NCI-H1048 (cell line): ENCODE data around the gene NEK10.
A peak's percentile ranks its signal among the peaks of the same experiment; 100 is the strongest.
"Not testable (repeated sequence)": the region's sequence is repeated elsewhere in the genome, so short reads cannot be mapped to it uniquely, and the experiment has no call there.

Experiments
- DNase-seq: peaks from one replicate; lab custom pipeline; 2025; lab: John Stamatoyannopoulos, UW

NEK10 gene

DNA sequence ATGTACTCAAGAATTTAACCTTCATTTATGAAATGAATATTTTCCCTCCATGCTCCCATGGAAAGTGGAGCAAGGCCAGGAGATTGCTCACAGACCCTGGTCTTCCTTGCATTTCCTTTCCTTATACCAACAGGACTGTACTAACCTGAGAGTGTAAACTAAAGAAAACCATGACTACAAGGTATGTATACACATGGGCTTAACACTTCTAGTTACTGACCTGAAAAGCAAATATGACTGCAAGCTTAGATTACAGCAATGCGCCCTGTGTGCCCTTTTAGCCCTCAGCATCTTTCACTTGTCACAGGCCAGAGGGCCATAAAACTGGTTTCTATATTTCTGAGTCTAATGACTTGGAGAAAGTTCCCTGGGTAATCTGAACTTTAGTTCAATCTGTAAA is 52.1 kb downstream of the NEK10 start:
- DNase-seq = no peak

DNA sequence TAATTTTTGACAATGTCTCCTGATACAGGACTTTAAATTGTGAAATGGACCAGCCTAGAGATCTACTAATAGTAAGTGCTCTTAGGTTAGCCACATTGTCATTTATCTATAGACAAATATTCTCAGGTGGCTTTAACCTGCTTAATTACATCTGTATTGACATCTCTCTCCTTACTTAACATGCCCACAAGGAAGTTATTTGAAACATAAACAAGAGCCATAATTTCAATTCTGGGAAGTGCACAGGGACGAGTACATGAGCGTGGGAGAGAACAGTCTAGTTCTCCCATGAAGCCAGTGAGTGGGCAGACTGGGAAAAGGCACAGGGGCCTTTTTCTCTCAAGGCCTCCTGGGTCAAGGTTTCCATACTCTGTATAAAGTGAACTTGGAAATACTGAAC is 54.2 kb downstream of the NEK10 start:
- DNase-seq = no peak

DNA sequence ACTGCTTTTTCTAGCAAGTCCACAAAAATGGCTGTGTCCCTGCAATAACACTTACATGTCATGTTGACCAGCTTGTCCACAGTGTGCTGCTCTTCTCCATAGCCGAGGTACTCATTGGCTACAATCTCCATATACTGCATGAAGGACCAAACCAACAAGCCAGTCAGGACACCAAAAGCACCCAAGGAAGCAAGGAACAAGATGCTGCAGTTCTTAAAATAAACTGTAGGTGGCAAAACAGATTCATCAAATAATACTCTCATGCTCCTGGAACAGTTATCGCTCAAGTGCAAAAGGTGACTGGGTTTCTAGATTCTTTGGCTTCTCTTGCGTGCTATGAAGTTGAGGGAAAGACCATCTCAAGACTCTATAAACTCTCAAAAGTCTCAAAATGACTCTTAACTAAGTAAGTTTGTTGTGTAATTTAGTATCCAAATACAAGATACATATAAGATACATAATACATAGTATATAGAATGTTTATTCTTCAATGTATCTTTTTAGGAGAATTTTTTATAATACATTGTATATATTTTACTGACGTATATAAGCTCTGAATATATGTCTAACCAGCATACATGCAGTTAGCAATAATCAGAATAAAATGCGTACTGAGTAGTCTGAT is 57.0 kb downstream of the NEK10 start:
- peak; percentile 3 for DNase-seq

DNA sequence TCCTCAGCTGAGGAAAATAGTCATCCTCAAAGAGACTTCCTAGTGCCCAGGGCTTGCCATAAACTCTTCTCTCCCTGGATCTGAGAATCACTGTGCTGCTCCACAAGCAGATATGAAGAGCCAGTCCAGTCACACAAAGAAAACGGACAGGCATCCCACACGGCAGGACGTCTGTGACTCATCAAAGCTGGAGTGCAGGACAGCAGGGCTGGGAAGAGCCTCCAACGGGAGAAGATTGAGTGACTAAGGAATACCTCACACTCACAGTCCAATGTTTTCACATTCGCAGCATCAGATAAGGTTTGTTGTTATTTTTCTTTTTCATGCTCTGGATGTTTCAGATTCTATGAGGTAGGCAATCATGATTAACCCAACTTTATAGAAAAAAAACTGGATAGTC is 57.8 kb downstream of the NEK10 start:
- DNase-seq = no peak

DNA sequence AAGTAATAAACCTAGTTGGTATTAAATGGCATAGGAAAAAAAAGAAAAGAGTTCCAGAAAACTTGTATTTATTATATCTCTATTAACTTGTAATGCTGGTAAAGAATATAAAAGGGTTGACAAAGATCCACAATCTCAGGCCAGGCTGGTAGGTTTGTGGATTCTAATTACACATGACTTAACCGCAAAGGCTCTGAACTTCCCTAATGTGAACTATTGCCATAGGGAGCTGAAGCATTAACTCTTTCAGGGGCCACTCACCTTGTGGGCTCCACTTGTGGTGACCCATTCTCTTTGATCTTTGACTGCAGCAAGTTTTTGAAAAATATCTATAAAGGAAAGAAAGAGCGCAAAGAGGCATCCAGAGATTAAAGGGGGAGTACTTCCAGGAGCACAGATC is 58.5 kb downstream of the NEK10 start:
- no peak for DNase-seq

DNA sequence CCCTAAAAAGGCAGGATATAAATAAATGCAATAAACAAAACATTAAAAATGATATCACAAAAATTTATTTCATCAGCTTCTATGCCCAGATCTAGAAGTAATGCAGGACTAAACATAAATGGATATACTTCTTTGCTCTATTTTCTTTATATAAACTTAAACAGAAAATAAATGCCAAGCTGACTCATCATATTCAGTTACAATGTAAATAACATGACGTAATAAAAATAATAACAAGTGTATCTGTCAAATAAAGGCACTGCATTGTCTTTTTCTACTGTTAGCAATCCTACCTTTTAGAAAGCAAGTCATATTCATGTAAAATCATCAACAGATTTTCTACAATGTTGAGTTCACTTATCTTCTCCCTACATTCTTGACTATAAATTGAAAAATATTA is 61.6 kb downstream of the NEK10 start:
- no peak for DNase-seq

DNA sequence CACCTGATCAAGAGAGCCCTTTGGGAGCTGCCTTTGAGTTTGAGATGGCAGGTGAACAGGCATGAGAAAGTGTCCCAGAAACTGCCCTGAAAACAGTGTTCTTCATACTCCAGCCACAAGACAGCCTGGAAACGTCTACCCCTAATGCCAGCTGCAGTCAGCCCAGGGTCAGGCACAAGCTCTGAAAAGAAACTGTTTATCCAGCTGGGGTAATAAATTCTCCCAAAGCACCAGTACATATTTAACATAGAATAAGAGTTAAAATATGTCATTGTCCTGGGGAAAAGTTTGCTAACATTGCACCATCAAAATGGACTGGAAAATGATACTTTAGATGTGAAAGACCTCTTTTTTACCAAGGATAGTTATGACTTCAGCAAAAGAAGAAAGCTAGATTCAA is 66.3 kb downstream of the NEK10 start:
- DNase-seq = no peak

DNA sequence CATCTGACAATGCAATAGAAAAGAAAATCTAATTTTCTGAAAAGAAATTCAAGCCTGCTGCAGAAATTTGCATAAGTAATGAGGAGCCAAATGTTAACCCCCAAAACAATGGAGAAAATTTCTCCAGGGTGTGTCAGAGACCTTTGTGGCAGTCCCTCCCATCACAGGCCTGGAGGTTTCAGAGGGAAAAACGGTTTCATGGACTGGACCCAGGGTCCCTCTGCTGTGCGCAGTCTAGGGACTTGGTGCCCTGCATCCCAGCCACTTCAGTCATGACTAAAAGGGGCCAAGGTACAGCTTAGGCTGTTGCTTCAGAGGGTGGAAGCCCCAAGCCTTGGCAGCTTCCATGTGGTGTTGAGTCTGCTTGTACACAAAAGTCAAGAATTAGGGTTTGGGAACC is 70.2 kb downstream of the NEK10 start:
- DNase-seq = not testable (repeated sequence)

DNA sequence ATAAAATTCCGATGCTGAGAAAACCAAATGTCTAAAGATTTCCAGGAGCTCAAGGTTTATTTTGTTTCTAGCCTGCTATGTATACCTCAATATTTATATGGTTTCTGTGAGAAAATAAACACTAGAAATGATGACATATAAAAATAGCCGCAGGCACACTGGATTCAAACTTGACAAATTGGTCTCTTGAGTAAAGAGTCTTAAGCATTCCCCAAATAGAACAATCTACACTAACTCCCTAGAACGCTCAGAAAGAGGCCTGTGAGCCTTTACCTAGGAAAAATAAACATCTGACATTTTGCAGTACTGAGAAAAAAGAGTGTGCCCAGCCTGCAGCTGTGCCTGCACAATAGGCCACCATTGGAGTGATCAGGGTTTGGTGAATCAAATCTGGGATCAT is 75.2 kb downstream of the NEK10 start:
- DNase-seq = no peak

DNA sequence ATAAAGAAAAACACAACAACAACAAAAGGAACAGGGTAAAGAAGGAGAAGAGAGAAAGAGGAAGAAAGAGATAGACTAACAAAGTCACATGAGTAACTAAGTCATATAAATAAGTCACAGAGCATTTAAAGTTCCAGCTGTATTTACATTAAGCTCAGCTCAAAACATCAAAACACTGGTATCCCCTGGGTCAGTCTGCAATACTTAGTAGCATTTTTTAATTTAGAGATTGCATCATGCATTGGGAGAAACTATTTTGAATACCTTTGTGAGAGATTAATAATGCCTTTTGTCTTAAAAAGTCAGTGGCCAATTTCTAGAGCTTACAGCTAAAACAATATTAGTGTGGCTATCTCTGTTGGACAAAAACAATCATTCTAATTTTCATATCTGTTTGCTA is 78.4 kb downstream of the NEK10 start:
- DNase-seq = no peak

DNA sequence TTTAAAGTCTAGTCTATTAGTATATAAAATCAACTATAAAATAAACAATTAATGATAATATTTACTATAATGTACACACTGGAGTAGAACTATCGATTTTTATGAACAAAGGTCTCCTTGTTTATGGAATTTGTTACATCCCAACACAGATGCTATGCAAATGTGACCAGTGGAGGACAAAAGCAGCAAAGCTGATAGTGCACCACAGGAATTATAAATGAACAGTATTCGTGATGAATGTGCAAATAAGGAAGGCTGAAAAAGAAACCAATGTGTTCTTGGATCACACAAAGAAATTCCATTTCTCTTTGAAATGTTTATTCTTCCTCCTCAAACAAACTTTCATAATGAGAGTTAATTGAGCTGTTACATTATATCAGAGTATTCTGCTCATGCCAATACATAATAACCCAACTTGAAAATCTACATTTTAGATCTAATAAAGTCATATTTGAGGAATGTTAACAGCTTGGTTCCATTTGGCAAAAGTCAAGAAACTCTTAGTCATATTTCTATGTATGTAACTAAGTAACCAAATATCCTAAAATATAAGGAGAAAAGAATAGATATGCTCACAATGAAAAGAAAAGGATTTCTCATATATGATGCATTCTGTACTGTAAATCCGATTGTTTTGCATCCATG is 79.3 kb downstream of the NEK10 start:
- peak; percentile 51 for DNase-seq

DNA sequence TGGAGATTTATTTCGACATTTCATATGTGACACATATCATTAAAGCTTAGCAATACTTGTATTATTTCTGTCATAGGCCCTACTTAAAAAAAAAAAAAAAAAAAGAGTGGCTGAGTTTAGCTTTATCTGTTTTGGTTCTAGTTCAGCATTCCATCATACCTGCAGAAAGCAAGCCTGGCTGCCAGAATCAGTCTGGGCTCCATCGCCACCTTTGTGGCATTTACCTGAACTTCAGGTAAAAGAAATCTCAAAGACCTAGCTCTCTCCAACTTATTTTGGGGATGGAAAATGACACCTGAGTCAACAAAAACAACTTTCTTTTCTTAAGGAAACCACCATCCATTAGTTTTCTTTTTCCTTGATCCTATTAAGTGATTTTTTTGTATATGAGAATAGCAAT is 82.1 kb downstream of the NEK10 start:
- DNase-seq = no peak

DNA sequence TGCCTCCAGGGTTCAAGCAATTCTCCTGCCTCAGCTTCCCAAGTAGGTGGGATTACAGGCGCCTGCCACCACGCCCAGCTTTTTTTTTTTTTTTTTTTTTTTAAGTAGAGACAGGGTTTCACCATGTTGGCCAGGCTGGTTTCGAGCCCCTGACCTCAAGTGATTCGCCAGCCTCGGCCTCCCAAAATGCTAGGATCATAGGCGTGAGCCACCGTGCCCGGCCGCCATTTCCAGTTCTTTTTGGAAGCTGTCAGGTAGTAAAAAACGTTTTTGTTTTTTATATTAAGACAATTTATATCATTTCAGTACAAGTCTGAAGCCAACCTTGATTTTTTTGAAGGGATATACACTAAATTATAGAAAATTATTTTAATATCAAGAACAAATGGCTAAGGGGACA is 82.7 kb downstream of the NEK10 start:
- not testable (repeated sequence) for DNase-seq

DNA sequence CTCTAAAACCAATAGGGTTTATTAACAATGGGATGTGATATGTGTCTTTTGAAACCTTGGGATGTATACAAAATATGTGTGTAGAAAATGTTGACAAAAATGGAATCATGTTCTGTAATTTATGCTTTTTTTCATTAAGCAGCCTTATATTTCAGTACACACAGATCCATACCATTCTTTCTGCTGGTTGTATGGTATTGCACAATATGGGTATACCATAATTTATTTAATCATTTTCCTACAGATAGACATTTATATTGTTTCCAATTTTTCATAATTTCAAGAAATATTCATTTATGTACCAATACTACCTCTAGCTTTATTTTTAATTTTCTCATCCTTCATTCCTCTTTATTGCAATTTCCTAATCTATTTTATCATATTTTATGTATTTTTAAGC is 83.5 kb downstream of the NEK10 start:
- no peak for DNase-seq

DNA sequence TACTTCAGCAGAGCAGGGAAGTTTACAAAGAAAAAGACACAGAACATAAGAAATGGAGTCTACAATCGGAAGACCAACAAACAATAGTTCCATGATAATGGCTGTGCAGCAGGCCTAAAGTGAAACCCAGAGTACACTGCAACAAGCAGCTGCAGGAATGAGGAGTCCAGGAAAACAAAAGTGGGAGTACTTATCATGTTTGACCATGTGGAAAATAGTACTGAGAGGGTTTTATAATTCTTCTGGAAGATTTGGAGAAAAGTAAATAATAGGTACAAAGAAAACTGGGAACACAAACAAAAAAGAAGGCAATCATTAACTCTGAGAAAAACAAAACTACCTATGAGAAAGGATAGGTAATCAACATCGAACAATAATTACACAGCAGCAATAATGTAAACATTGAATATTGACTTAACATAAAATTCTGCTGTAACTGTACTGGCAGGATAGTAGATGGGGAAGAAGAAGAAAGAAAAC is 87.5 kb downstream of the NEK10 start:
- DNase-seq = no peak

DNA sequence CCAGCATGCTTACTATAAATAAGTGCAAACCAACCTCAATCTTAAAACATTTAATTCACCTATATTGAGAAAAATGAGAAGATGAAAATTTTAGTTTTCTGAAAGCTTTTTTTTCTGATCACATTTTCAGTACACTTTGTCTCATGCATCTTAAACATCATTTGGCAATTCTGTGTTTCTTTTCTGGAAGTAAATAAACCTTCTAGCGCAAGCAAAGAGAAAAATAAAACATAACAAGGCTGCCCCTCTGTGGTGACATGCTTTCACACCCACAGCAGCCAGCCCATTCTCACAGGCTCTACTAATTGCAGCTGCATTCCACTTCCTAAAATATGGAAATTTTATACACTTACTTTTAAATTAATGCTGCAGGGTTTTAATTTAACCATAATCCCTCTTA is 90.1 kb downstream of the NEK10 start:
- DNase-seq = no peak

DNA sequence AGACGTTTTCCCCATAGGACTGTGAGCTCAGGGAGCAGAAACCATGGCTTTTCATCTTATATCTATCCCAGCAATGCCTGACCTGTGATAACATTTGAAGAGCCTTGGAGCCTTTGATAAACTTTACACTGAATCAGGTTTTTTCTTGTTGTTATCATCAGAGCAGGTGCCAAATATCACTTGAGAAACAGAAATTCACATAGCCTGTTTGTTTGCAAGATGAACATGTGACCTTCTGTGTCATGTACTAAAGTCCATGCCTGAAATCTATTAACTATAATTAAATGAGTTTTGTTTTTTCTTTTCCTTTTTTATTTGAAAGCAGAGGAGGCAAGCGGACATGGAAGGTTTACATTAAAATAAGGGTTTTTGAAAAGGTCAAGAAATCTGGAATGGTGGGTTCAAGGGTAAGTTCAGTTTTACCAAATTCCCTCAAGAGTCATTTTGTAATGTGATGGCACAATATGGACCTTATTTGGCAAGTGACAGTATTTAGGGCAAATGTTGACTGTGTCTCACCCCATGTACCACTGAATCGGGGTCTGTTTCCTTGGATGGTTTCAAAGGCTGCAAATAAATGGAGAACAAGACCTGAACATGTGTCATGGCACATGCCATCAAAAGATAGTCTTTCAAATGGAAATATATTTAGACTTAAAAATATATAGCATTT is 90.7 kb downstream of the NEK10 start:
- DNase-seq = no peak

DNA sequence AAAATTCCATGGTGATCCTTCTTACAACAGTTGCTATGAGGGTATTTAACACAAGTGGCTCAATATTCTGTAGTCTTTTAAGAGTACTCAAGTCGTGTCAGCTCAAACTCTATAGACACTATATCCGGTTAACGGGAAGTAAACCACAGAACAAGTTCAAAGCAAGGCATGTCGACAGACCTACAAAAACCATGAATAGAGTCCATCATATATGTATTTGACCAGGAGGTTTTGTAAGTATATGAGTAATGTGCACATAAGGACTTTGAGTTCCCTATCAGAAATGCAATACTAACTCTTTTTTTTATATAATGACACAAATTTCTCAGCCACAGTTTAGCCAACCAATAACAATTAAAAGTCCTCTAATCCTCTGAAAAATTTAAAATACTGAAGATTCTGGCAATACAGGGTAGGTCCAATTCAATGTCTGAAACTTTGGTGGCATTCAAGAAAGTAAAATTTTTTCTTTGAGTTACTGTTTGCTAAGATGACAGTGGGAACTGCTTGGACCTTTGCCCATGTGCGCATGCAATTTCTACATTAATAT is 93.7 kb downstream of the NEK10 start:
- DNase-seq = no peak

DNA sequence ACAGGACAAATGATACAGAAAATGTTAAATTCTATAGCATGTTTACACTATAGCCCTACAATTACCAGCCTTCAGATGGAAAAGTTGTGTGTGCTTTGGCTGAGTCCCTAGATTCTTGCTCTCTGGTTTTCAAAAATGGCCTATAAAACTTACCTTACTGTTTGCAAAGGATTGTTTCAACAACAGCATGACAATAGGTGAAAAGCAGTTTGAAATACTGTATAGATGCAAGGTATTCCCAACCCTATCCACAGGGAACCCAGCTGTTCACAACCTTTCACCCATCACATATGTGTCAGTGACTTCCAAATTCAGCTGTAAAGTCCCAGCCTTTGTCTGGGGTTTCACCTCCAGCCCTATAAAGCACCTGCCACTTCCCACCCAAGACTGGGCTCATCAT is 97.3 kb downstream of the NEK10 start:
- no peak for DNase-seq

DNA sequence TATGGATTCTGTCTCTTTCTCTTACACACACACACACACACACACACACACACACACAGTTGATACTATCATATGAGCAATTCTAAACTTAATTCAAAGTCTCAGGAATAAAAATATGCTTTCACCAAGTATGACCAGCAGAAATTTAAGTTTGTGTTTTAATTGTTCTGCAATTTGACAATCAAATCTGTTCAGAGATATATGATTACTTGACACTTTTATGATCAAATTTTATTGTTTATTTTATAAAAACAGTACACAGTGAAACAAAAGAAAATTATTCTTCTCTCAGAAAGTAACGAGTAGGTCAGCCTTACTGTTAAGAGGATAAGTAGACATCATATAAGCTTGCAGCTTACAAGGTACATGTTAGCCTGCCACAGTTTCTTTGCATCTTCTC is 114.3 kb downstream of the NEK10 start:
- no peak for DNase-seq

DNA sequence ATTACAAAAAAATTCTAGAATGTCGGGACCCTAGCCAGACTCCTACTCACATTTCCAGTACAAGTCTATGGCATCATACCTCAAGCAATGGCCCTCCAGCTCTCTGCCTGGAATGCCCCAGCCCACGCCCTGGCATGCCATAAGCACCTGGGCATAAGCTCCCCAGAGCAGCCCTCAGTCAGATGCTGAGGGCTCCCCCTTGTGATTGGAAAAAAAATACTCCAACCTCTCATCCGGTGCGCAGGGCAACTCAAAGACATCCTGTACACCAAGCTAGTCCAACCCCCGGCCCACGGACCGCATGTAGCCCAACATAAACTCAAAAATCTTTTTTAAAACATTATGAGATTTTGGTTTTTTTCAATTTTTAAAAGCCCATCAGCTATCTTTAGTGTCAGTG is 115.4 kb downstream of the NEK10 start:
- peak; percentile 34 for DNase-seq

DNA sequence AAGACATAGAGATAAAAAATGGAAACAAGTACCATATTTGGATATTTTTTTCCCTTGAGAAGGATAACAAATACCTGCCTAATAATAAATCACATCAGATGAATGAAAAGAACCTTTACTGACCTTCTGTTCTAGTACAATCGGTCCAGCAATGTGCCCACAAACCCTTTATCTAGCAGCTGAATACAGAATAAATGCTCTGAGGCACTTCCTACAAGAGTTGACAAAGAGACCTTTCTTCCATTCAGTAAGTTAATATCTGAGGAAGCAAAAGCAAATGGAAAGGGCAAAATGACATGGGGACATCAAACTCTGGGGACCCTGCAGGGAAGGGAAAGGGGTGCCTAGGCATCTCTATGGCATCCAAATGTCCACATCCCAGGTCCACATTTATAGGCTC is 115.8 kb downstream of the NEK10 start:
- DNase-seq = no peak

DNA sequence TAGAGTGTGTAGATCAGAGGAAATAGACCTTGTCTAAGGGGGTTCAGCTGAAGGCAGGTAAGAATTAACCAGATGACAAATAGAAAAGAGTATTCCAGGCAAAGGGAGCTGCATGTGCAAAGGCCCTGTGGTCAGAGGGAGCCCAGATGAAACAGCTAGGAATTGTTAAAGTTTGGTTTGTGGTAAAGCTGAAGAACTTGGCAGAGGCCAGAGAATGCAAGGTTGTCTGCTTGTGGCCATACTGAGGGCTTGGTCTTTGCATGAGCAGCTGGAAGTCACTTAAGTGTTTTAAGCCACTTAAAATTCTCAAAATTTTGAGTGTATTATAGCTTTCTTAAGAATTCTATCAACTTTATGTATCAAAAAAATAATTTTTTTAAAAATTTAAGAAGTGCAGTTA is 116.5 kb downstream of the NEK10 start:
- DNase-seq = no peak
